Measurements from ENCODE around the gene MACROD2.

DNA sequence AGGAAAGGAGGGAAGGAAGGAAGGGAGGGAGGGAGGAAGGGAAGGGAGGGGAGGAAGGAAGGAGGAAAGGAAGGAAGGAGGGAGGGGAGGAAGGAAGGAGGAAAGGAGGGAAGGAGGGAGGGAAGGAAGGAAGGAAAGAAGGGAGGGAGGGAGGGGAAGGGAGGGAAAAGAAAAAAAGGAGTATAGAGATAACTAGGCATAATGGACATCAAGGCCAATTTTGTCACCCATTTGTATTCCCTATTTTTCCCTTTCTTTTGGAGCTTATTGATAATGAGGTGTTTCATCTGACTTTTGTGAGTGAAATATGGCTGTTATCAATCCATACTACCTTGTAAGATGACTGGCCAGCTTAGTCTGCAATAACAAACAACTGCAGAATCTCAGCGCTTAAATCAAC lies 624.1 kb downstream of the MACROD2 start:
- TF ChIP-seq, protein P1, sequence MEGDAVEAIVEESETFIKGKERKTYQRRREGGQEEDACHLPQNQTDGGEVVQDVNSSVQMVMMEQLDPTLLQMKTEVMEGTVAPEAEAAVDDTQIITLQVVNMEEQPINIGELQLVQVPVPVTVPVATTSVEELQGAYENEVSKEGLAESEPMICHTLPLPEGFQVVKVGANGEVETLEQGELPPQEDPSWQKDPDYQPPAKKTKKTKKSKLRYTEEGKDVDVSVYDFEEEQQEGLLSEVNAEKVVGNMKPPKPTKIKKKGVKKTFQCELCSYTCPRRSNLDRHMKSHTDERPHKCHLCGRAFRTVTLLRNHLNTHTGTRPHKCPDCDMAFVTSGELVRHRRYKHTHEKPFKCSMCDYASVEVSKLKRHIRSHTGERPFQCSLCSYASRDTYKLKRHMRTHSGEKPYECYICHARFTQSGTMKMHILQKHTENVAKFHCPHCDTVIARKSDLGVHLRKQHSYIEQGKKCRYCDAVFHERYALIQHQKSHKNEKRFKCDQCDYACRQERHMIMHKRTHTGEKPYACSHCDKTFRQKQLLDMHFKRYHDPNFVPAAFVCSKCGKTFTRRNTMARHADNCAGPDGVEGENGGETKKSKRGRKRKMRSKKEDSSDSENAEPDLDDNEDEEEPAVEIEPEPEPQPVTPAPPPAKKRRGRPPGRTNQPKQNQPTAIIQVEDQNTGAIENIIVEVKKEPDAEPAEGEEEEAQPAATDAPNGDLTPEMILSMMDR (conservative IDR thresholded peaks at IDR 0.05; ENCODE audit: low read depth in 2 of 2): no peak
- TF ChIP-seq JUNB (IDR thresholded peaks at IDR 0.05; ENCODE audit: unreplicated experiment) (no peak), EZH2phosphoT487 (IDR thresholded peaks at IDR 0.05; ENCODE audit: unreplicated experiment) (no peak), EZH2 (IDR thresholded peaks at IDR 0.05; ENCODE audit: low read depth, unreplicated experiment) (no peak), POLR2AphosphoS5 (IDR thresholded peaks at IDR 0.05; ENCODE audit: low read depth) (no peak), CREB1 (CRISPR knock-in tag; IDR thresholded peaks at IDR 0.05; ENCODE audit: low read depth) (no peak)

Data from GM23338 (cell line).